PFSK-1 (cell line): Measurements from ENCODE around the gene METTL4.

Experiments
- FOXP2 ChIP-seq: optimal IDR thresholded peaks from 2 replicates; pipeline ENCODE3; 2011; ENCODE audit warnings: borderline replicate concordance, control low read depth, inconsistent platforms; ENCODE audit not compliant: insufficient read depth; ENCODE audit errors: extremely low read length, extremely low read depth
- POLR2AphosphoS5 ChIP-seq: IDR thresholded peaks from 2 replicates; pipeline ENCODE4 v1.6.1; 2012; ENCODE audit warnings: low read depth, mild to moderate bottlenecking, control low read depth, low read length, moderate library complexity
- SIN3A ChIP-seq: IDR thresholded peaks from 2 replicates; pipeline ENCODE4 v1.6.1; 2012; ENCODE audit warnings: mild to moderate bottlenecking, low read length, moderate library complexity, borderline replicate concordance; ENCODE audit not compliant: insufficient read depth
- TAF1 ChIP-seq: IDR thresholded peaks from 2 replicates; pipeline ENCODE4 v1.6.1; 2012; ENCODE audit warnings: low read length, control low read depth, borderline replicate concordance; ENCODE audit not compliant: insufficient read depth
- TF ChIP-seq, protein P1 (sequence below), 2 experiments: IDR thresholded peaks; 2 replicates each; pipeline versions ENCODE4 v1.6.1 to v1.8.0; 2011 to 2012; ENCODE audit warnings: low read depth in 2 of 2, low read length in 2 of 2, control low read depth in 1 of 2, inconsistent platforms in 1 of 2, mild to moderate bottlenecking in 1 of 2, moderate library complexity in 1 of 2; ENCODE audit not compliant: insufficient read depth in 1 of 2

DNA sequence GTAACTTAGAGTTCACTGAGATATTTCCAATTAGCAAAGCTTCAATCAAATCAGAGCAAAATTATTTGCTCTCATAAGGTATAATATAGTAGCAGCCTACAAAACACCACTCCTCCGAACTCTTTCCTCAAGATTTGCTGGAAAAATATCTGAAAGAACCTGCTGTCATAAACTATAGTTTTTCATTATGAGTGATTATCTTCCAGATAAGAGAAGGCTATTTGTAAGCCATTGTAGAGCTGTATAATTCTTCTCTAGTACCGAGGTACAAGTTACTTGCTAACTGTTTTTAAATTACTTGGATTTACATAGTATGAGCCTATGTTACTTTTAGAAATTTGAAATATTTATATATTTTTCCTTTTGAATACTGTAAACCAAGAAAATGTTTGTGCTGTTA lies 2.1 kb upstream of the METTL4 start:
- TF ChIP-seq SIN3A: no peak
- no peak for TF ChIP-seq POLR2AphosphoS5
- TF ChIP-seq, protein P1, sequence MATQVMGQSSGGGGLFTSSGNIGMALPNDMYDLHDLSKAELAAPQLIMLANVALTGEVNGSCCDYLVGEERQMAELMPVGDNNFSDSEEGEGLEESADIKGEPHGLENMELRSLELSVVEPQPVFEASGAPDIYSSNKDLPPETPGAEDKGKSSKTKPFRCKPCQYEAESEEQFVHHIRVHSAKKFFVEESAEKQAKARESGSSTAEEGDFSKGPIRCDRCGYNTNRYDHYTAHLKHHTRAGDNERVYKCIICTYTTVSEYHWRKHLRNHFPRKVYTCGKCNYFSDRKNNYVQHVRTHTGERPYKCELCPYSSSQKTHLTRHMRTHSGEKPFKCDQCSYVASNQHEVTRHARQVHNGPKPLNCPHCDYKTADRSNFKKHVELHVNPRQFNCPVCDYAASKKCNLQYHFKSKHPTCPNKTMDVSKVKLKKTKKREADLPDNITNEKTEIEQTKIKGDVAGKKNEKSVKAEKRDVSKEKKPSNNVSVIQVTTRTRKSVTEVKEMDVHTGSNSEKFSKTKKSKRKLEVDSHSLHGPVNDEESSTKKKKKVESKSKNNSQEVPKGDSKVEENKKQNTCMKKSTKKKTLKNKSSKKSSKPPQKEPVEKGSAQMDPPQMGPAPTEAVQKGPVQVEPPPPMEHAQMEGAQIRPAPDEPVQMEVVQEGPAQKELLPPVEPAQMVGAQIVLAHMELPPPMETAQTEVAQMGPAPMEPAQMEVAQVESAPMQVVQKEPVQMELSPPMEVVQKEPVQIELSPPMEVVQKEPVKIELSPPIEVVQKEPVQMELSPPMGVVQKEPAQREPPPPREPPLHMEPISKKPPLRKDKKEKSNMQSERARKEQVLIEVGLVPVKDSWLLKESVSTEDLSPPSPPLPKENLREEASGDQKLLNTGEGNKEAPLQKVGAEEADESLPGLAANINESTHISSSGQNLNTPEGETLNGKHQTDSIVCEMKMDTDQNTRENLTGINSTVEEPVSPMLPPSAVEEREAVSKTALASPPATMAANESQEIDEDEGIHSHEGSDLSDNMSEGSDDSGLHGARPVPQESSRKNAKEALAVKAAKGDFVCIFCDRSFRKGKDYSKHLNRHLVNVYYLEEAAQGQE (IDR thresholded peaks at IDR 0.05; ENCODE audit: insufficient read depth in 1 of 2, low read depth in 2 of 2, low read length in 2 of 2): no peak
- TF ChIP-seq TAF1: no peak
- TF ChIP-seq FOXP2: no peak
